ENCODE data around the gene VMP1.
A peak's percentile ranks its signal among the peaks of the same experiment; 100 is the strongest.

VMP1 gene

GRCh38 chr17:59699786-59700185 lies 7.7 kb upstream of the VMP1 start:
- TF ChIP-seq CTCF (conservative IDR thresholded peaks at IDR 0.05; ENCODE audit: low read depth, low read length), result no peak
- no peak for DNase-seq (ENCODE audit: low read depth)
- no peak overlapping the region for H3K4me3 ChIP-seq (ENCODE audit: low read depth, low read length)

- no peak overlapping the region for H3K4me3 ChIP-seq (ENCODE audit: low read depth, low read length)
- no peak for DNase-seq (ENCODE audit: low read depth)
- no peak for TF ChIP-seq CTCF (conservative IDR thresholded peaks at IDR 0.05; ENCODE audit: low read depth, low read length)
Observed at GRCh38 chr17:59702304-59702703, 5.2 kb upstream of the VMP1 start.

GRCh38 chr17:59707971-59708430 lies 547 bp downstream of the VMP1 start:
- H3K4me3 ChIP-seq (ENCODE audit: low read depth, low read length), result peak overlapping the region; percentile 78
- no peak for DNase-seq (ENCODE audit: low read depth)
- no peak for TF ChIP-seq CTCF (conservative IDR thresholded peaks at IDR 0.05; ENCODE audit: low read depth, low read length)

GRCh38 chr17:59711936-59712335 lies 4.5 kb downstream of the VMP1 start:
- no peak for TF ChIP-seq CTCF (conservative IDR thresholded peaks at IDR 0.05; ENCODE audit: low read depth, low read length)
- no peak overlapping the region for H3K4me3 ChIP-seq (ENCODE audit: low read depth, low read length)
- no peak for DNase-seq (ENCODE audit: low read depth)

- H3K4me3 ChIP-seq (ENCODE audit: low read depth, low read length), result no peak overlapping the region
- no peak for TF ChIP-seq CTCF (conservative IDR thresholded peaks at IDR 0.05; ENCODE audit: low read depth, low read length)
- no peak for DNase-seq (ENCODE audit: low read depth)
Observed at GRCh38 chr17:59712862-59713261, 5.4 kb downstream of the VMP1 start.

GRCh38 chr17:59714255-59714654 lies 6.8 kb downstream of the VMP1 start:
- no peak overlapping the region for H3K4me3 ChIP-seq (ENCODE audit: low read depth, low read length)
- no peak for DNase-seq (ENCODE audit: low read depth)
- TF ChIP-seq CTCF (conservative IDR thresholded peaks at IDR 0.05; ENCODE audit: low read depth, low read length), result no peak

GRCh38 chr17:59716427-59716826 lies 9.0 kb downstream of the VMP1 start:
- TF ChIP-seq CTCF (conservative IDR thresholded peaks at IDR 0.05; ENCODE audit: low read depth, low read length), result no peak
- H3K4me3 ChIP-seq (ENCODE audit: low read depth, low read length), result no peak overlapping the region
- no peak for DNase-seq (ENCODE audit: low read depth)
